ENCODE measurements around the gene LYPD1.
A peak's percentile ranks its signal among the peaks of the same experiment; 100 is the strongest.

LYPD1 gene

DNA sequence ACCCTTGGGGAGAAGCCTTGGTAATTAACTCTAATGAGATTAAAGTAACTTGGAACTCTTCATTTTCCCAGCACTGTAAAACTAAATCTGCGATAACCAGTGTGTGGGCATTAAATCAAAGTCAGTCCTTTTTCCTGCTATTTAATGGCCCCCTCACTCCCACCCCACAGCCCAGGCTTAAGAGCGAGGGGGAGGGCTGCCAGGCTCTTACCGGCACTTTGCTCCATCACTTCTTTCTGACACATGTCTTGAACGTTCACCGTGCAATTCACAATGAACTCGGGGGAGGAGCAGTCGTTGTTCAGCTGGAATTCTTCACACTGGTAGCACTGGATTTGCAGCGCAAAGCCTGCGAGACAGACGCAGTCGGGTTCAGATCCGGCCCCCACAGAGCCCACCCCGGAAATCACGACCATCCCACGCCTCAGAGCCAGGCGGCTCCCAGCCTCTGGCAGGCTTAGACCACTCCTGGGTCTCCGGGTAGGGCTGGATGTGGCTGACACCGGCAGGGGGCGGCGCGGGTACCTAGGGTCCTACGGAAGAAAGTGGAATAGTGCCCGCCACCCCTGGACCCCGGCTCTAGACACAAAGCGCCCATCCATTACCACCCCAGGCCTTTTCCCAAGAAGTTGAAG, 1.7 kb downstream of the LYPD1 start:
- no peak for DNase-seq

DNA sequence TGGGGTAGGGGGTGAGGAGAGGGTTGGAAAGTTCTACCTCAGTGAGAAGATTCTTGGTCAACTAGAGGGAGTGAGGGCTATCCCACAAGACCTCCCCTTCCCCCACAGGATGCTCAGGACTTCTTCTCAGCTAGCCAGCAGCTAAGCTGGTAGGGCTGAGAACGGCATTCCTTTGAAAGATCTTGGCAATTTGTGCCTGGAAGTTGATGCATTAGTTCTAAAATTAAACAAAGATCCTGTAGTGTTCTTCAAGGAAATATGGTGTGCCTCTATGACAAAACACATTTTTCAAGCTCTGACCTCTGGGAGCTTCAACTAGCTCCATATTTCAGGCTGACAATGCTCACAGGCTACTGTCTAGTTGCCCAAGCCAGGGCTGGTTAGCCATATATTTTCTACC, 2.3 kb downstream of the LYPD1 start:
- no peak for DNase-seq

- DNase-seq, result no peak
These were observed 4.4 kb downstream of the LYPD1 start for GRCh38 chr2:132665401-132666140.

- DNase-seq, result no peak
These were observed 5.9 kb downstream of the LYPD1 start for GRCh38 chr2:132664096-132664495.

DNA sequence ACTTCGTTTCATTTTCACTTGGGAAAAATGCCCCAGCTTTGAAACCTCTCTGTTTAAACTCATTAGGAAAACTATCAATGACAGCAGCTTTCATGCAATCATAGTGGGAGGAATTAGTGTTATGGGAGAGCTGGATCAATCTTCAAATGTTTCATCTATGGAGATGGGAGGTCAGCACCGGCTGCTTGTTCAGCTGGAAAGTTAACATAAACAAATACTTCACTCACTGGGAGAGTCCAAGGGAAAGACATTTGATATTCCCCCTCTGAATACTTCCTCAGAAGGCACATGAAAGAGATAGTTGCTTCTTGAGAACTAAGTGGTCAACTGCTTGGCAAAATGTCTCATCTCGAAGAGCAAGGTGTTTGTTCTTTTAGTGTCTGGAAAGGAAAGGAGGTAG, 7.3 kb downstream of the LYPD1 start:
- no peak for DNase-seq

GRCh38 chr2:132659331-132659730, 10.7 kb downstream of the LYPD1 start:
- no peak for DNase-seq

GRCh38 chr2:132656266-132656975, 13.6 kb downstream of the LYPD1 start:
- DNase-seq, result no peak

DNA sequence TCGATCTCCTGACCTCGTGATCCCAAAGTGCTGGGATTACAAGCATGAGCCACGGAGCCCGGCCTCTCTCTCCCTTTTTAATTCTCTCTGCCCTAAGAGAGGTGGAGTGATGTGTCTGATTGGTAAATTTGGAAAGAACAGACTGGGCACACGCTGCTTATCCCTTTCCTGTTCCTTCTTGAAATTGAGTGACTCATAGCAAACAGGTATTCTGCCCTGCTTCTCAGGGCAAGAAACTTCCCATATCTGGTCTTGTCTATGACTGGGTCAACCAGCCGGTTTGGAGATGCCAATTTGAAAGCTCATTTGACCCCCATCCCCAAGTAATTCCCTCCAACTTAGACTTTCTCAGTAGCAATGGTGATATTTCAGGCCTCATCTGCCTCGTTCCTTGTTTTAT, 15.0 kb downstream of the LYPD1 start:
- DNase-seq, result no peak

DNA sequence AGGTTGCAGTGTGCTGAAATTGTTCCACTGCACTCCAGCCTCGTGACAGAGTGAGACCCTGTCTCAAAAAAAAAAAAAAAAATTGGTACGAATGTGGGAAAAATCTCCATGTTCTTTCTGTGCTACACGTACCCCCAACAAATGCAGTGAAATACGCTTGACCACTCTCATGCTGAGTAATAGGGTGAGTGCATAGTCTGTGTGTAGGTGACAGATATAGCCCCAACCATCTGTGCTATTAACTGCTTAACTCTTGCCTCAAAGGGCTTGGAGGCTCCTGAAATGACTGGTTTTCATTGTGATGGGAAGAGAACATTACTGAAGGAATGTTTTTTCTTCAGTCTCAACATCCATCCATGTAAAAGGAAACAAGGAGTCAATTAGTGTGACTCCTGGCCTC, 15.7 kb downstream of the LYPD1 start:
- DNase-seq, result no peak

DNA sequence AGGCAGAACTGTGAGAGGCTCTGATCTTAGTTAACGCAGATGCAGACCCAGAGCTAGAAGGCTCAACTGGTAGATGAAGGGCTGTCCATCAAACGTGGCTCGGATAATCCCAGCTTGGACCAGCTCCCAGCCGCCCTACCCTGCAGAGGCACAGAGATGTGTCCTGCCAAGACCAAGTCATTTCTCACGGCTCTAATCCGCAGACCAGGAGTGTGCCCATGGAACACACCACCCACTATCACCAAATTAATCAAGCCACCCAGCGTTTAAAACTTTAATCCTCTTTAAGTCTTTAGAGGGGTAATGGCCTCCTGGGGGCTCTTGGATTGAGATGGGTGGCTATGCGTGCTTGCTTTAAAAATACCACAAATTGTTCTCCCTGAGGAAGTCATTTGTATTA, 17.5 kb downstream of the LYPD1 start:
- no peak for DNase-seq

DNA sequence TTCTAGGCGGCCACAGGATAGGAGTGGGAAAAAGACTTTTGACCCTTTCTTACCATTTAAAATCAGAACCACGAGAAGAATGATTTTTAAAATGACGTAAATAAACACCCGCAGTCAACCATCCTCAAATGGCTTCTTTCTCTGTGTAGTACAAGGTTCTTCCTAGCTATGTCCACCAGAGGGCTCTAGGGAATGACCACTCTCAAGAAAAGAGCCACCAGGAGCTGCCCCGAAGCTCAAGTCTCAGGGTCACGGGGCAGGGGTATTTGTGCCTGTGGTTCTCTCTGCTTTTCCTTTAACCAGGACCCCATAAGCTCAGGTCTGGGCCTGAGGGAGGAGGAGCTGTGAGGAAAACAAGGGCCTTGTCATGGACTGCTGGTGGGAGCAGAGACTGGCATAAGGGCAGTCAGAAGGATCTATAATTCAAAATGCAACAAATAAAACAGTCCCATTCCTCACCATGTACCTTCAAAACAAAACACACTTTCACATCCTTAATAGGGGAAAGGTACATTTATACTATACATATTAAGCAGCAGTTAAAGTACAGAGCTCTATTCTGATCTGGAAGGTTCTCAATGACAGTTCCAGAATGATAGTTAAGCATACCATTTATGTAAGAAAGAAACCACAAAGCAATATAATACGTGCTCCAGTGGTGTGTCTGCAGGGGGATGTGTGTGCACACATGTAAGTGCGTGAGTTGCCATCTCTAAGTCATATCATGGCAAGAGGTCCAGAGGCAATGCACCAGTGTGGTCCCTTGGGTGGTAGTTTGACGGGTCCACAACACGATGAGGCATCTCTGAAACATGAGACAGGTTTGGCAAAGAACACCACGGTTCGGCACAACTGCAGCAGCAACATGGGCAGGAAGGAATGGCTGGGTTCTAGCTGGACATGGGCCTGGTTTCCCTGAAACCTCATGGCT, 18.6 kb downstream of the LYPD1 start:
- peak; percentile 9 for DNase-seq

DNA sequence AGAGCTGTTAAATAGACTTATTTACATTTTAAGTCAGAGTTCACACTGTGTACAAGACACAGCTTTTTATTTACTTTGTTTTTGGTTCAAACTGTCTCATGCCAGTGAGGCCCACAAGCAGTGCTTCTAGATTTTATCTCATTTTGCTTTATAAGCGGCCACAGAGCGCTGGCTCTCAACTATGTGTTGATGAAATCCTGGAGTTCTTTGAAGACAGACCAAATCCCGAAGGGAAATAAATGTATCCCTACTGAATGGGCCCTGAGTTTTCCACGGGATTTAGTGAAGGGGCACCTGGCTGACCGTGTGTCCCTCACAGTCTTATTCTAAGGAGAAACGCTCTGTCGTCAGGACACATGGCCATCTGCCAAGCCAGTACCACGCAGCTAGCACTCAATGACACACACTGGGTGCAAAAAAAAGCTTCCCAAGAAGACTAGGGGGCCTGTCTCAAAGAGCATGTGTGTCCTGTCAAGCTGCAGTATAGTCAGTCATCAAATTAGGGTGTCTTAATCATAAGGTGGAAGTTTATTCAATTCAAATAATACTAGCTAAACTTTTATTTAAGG, 23.4 kb downstream of the LYPD1 start:
- DNase-seq, result no peak

GRCh38 chr2:132645722-132646539, 24.1 kb downstream of the LYPD1 start:
- peak; percentile 83 for DNase-seq

GRCh38 chr2:132645176-132645575, 24.8 kb downstream of the LYPD1 start:
- no peak for DNase-seq

GRCh38 chr2:132642415-132642814, 27.6 kb downstream of the LYPD1 start:
- DNase-seq, result no peak

DNA sequence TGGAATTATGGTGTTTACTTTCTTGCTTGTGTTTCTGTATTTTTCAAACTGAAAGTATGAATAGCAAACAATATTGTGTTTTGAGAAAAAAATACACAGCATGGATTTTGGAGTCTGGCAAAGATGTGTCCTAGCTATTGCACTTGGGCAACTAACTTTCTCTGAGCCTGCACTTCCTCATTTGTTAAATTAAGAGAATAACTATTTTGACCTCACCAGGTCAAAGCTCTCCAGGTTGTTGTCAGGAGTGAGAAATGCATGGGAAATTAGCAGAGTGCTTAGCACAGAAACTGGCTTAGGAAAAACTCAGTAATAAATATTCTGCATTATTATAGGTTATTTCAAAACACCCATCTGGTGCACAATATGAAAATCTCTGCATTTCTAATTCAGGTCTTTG, 28.2 kb downstream of the LYPD1 start:
- peak; percentile 7 for DNase-seq

GRCh38 chr2:132640116-132640515, 29.9 kb downstream of the LYPD1 start:
- no peak for DNase-seq

DNA sequence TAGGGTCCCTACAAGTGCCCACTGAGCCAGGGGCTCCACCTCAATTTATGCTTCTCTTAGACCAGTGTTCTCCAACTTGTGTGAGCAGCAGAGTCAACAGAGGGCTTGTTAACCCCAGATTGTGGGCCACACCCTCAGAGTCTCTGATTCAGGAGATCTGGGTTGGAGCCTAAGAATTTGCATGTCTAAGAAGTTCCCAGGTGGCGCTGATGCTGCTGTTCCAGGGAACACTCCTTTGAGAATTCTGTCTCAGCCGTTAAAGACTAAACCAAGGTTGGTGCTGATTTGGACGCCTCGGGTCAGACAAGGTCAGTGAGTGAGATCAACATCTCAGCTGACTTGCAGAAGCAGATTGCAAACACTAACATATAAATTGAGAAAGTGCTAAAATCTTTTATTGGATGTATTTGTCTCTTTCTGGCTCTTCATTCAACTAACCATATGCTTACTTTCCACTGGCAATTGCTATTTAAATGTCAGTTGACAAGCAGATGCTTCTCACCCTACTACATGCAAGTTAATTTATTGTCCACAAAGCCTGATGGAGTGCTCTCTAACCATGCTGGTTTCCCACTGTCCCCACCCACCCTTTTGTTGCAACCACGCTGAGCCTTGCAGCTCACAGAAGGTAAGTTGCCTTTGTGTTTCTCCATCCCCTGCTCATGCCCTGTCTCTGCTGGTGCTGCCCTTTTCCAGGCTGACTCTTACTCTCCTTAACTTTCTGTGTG, 31.5 kb downstream of the LYPD1 start:
- no peak for DNase-seq

DNA sequence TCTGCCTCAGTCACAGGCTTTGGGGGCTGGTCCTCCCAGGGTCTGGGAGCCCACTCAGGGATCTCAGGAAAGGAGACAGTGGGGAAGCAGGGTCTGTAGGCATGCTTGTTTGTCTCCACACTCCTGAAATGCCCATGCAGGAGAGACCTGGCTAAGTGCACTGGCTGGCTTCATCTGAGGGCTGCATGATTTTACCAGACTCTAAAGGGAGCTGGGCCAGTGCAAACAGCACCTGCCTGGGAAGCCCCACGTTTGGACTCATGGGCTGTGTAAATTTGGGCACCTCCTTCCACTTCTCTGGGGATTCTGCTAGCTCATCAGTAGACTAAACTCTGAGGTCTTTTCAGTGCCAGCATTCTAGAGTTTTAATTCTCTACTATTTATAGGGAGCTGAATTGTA, 33.7 kb downstream of the LYPD1 start:
- DNase-seq, result no peak

DNA sequence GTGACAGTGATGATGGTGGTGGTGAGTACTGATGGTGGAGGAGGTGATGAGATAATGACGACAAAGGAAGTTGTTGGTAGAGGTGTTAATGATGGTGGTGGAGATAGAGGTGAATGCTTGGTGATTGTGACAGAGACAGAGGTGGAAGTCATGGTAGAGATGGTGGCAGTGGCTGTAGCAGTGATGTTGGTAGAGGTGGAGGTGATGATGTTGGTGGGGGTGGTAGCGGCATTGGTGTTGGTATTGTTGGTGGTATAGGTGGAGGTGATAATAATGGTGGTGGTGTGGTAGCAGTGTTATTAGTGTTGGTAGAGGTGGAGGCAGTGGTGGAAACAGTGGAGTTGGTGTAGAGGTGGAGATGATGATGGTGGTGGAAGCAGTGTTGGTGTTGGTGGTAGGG, 36.4 kb downstream of the LYPD1 start:
- DNase-seq, result no peak

GRCh38 chr2:132632000-132632649, 37.9 kb downstream of the LYPD1 start:
- no peak for DNase-seq
